ENCODE results near the gene USP9X.
A peak's percentile ranks its signal among the peaks of the same experiment; 100 is the strongest.

USP9X gene

GRCh38 chrX:41086627-41086932 is 1.3 kb downstream of the USP9X start:
- TF ChIP-seq ZFX (IDR thresholded peaks at IDR 0.05), result no peak
- no peak for TF ChIP-seq CTCF (conservative IDR thresholded peaks at IDR 0.05)
- H3K27ac ChIP-seq, result peak overlapping the region; percentile 99

GRCh38 chrX:41087201-41087600 is 2.0 kb downstream of the USP9X start:
- TF ChIP-seq ZFX (IDR thresholded peaks at IDR 0.05) (no peak), CTCF (conservative IDR thresholded peaks at IDR 0.05) (no peak)
- H3K27ac ChIP-seq, result no peak overlapping the region

GRCh38 chrX:41090568-41091238 is 5.5 kb downstream of the USP9X start:
- TF ChIP-seq CTCF (conservative IDR thresholded peaks at IDR 0.05) (no peak), ZFX (IDR thresholded peaks at IDR 0.05) (no peak)
- no peak overlapping the region for H3K27ac ChIP-seq

- no peak overlapping the region for H3K27ac ChIP-seq
- TF ChIP-seq CTCF (conservative IDR thresholded peaks at IDR 0.05) (no peak), ZFX (IDR thresholded peaks at IDR 0.05) (no peak)
Measured at GRCh38 chrX:41092776-41093175, 7.5 kb downstream of the USP9X start.

GRCh38 chrX:41095174-41095573 is 9.9 kb downstream of the USP9X start:
- no peak for TF ChIP-seq CTCF (conservative IDR thresholded peaks at IDR 0.05)
- no peak for TF ChIP-seq ZFX (IDR thresholded peaks at IDR 0.05)
- no peak overlapping the region for H3K27ac ChIP-seq

- TF ChIP-seq ZFX (IDR thresholded peaks at IDR 0.05) (no peak), CTCF (conservative IDR thresholded peaks at IDR 0.05) (no peak)
- H3K27ac ChIP-seq, result no peak overlapping the region
Measured at GRCh38 chrX:41095908-41096307, 10.7 kb downstream of the USP9X start.

GRCh38 chrX:41096339-41096955 is 11.2 kb downstream of the USP9X start:
- TF ChIP-seq ZFX (IDR thresholded peaks at IDR 0.05), result no peak
- TF ChIP-seq CTCF (conservative IDR thresholded peaks at IDR 0.05), result no peak
- no peak overlapping the region for H3K27ac ChIP-seq
